NCI-H748 (cell line): Measurements from ENCODE around the gene GABRB1.

ENCODE experiments used
- DNase-seq: peaks from one replicate; lab custom pipeline; 2025; ENCODE audit not compliant: unreplicated experiment; lab: John Stamatoyannopoulos, UW

Gene GABRB1

DNA sequence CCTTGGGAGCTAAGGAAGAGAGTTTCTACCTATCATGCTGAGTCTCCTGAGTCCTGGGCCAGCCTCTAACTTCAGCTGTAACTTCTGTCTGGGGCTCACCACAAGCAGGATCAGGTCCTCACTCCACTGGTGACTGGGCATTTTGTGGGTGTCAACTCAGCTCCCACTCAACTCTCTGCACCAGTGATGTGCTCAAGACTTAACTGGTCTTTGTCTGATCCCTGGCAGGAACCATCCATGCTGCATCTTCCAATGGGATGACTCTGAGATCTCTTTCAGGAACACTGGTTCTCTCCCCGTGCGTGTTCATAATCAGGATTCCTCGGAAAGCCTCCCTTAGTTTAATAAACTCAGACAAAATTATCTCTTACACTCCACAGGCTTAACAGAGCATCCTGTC is 349.8 kb downstream of the GABRB1 start:
- no peak for DNase-seq

DNA sequence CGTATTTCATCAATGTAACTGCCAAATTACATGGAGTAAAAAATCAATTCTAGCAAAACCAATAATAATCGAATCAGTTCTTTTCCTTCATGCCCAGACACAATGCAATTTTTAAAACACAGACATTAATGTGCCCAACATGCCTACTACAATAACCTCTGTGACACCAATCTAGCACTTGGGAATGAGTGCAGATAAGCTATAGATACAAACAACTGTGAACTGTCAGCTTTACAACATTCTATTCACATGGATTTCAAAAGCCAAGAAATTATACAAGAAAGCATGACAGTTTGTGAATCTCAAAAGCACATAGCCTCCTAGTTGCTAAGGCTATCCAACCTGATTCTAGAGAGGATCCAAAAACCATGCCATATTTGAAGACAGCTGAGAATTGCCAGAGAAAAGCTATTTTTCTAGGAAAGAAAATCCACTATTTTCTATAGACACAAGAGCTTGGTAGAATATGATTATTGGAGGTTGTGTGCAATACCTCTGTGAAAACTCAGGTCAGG is 351.5 kb downstream of the GABRB1 start:
- no peak for DNase-seq

DNA sequence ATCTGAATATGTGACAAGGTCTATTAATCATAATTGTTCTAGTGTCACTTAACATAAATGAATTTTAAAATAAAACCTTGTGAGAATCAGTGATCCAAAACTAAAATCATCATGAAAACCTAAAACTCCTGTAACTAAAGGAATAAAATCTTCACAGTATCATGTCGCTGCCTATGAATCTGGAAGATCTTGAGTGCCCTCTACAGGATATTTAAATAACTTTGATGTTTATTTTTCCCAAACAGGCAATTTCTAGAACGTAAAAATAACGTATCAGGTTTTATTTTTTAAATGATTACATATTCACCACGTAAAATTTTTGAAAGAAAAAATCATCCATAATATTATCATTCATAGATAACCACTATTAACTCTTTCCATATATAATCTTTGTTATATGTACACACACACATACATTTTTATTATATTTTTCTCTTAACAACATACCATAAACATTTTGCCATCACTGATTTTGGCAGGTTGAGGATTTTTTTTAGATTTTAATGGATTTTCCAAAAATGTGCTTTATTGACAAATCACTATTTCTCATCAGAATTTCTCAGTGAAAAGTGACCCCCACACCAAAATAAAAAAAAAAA is 352.6 kb downstream of the GABRB1 start:
- DNase-seq, result peak; percentile 34

DNA sequence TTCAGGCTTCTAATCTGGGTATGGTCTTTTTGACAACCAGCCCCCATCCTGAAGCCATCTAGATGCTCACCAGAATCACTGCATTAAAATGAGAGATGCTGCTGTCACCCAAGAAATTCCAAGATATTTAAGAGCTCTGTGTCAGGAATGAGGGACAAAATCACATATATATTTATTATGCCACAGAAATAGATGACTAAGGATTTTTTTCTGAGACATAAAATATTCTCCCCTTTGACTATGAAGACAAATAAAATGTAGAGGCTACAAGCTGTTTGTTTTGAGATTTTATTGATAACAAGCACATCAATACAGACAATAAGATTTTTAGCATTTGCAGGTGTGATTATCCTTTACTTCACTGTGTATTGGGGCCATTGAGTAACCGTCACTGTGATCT is 354.8 kb downstream of the GABRB1 start:
- no peak for DNase-seq

DNA sequence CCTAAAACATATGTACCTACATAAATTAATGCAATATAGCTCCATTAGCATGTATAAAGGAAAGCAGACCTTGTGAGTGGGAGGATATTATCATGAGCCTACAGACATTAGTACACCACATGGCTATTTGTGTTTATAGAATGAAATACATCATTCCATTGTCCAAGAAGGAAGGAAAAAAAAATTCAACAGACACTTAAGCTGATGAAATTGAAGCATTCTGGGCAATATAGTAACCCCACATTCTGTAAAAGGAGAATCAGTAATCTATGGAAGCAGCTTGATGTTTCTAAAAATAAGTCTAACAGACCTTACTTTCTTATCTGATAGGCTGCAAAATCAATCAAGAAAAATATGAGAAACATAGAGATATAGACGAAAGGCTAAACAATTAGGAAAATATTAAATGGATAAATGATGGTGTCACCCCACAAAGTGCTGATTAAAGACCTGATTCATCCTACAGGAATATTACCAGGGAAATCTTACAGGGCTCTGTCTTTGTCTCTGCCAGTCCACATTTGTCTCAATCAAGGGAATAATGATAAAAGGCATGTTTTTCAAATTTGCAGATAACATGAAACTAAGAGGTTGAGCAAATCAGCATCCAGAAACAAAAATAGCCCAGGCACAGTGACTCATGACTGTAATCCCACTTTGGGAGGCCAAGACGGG is 355.3 kb downstream of the GABRB1 start:
- no peak for DNase-seq

DNA sequence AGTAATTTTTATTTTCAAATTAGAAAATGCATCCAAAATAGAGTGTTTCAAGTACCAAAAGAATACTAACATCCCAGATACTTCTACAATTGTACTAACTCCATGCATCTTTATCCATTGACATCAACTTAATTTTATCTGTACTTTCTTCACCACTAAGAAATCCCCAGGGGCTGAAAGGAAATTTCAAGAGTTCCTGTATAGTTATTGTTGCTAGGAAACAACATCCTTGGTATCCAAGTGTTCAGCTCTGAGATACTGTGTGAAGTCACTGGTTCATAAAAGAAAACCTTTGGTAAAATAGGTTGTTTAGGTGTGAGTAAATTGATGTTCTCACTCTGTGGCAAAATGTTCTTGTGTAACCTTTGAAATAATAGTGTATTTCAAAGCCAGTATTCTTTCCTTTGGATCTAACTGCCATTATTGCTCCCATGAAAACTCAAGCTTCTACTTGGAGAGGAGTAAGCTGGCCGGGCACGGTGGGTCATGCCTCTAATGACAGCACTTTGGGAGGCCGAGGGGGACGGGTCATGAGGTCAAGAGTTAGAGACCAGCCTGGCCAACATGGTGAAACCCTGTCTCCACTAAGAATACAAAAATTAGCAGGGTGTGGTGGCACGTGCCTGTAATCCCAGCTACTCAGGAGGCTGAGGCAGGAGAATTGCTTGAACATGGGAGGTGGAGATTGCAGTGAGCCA is 359.2 kb downstream of the GABRB1 start:
- no peak for DNase-seq

DNA sequence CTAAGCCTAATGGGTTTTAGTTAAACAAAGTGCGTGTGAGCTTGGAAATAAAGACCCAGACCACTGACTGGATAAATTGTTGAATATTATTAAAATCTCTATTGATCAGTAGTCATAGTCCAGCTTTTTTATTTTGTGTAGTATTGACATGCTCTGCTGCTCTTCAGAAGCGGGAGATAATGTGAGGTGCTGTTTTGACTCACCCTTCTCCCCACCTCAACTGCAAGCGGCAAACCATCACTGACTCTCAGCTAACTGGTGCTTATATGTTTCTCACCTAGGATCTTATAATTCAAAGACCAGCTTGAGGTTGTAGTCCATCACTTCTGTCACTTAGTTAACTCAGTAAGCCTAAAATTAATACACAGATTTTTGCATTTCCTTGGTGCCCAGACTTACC is 359.9 kb downstream of the GABRB1 start:
- DNase-seq, result no peak

DNA sequence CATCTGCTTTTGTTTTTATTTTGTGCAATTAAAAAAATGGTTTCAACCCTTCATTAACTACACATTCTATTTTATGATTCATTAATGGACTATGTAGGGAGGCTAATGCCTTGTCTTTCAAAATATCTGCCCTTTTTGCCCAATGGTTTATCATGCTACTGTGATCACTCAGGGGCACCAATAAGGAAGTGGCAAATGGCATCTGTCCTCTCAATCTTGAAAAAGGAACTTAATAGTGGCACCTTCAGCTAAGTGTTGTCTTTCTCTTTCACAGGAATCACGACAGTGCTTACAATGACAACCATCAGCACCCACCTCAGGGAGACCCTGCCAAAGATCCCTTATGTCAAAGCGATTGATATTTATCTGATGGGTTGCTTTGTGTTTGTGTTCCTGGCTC is 375.0 kb downstream of the GABRB1 start:
- no peak for DNase-seq

DNA sequence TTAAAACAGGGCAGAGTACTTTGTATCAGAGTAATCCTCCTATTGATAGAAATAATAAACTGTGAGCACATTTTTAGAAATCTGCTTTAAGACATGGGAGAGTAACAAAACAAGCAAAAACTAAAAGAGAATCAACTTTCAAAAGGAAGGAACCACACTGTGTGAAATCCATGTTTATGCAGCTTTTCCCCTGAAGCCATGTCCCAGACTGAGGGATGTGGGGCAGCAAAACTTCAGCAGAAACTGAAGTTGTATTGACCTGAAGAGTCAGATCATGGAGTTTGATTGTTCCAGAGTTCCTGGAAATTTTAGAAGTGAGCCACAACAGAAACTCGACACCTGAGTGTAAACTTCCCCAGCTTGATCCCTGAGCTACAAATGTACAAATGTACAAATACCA is 378.9 kb downstream of the GABRB1 start:
- no peak for DNase-seq

DNA sequence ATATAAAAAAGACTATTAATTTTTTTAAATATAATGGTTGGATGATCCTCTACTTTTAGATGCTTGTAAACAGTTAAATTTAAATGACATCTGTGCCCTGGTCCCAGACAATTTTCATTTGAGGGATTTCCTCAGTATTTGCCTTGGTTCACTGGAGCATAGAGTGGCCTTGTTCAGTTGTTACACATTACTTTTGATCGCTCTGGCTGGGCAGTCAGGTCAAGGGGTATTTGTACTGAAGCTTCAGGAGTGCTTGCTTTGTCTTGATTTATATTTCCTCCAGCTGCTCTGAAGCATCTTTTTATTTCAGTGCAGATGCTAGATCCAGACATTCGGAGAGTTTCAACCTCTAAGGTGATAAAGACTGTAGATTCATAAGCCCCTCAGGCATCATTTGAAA is 382.2 kb downstream of the GABRB1 start:
- DNase-seq, result no peak

DNA sequence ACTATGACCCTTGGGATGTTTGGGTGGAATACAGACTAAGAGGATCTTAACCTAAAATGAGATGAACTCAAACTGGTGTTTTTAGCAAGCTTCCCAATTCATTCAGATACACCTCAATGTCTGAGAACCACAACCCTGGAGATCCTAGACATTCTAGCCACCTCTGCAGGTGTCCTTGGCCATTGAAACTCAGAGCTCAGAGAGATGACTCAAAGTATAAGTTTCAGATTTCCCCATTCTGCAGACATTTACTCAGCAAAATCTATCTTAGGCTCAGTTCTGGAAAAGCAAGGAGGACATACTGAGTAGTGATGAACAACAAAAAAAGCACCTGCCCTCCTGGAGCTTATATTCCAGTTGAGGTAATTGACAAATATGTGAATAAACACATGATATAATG is 384.4 kb downstream of the GABRB1 start:
- DNase-seq, result no peak

DNA sequence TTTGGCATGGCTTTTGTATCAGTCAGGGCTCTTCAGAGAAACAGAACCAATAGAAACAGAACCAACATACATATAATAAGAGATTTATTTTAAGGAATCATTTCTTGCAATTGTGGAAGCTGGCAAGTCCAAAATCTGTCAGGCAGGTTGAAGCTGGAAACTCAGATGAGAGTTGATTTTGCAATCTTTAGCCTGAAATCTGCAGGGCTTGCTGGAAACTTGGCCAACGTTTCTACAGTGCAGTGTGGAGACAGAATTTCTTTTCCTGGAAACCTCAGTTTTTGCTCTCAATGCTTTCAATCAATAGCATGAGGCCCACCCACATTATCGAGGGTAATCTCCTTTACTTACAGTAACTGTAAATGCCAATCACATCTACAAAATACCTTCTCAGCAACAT is 386.8 kb downstream of the GABRB1 start:
- DNase-seq, result no peak

DNA sequence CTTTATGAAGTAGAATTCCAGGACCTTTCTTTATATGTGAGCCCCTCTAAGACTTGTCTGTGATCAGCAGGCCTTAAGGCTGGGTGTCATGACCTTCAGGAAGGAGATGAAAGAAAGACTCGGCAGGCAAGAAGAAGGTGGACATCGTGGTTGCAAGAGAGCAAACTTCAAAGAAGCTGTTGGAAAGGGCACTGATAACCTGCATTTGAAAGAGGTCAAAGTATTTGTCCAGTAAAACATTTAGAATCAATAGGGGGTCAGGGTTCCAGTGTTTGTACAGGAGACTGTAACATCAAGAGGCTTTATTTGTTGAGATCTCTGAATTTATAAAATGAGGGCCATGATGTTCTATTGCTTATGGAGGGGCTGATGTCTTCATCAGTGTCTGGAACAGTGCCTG is 387.9 kb downstream of the GABRB1 start:
- no peak for DNase-seq

DNA sequence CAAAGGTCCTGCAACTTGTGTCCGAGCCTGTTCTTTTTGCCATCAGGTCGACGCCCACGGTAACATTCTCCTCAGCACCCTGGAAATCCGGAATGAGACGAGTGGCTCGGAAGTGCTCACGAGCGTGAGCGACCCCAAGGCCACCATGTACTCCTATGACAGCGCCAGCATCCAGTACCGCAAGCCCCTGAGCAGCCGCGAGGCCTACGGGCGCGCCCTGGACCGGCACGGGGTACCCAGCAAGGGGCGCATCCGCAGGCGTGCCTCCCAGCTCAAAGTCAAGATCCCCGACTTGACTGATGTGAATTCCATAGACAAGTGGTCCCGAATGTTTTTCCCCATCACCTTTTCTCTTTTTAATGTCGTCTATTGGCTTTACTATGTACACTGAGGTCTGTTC is 394.3 kb downstream of the GABRB1 start:
- DNase-seq, result no peak

DNA sequence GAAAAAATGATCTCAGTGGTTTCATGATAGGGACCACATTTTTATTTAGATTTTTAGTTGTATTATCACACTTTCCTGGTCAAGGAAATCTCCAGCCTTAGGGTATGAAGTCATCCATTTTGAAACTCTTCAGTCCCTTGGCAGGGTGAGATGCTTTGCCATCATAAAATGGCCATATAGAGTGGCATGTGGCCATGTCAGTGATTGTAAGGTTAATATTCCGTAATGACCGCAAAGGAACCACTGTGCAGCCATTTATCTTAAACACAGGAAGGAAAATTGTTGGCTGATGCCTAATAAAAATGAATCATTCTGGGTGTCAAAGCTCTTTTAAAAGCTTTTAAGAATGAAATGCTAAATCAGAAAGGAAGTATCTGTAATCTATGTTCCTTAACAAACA is 396.6 kb downstream of the GABRB1 start:
- no peak for DNase-seq

DNA sequence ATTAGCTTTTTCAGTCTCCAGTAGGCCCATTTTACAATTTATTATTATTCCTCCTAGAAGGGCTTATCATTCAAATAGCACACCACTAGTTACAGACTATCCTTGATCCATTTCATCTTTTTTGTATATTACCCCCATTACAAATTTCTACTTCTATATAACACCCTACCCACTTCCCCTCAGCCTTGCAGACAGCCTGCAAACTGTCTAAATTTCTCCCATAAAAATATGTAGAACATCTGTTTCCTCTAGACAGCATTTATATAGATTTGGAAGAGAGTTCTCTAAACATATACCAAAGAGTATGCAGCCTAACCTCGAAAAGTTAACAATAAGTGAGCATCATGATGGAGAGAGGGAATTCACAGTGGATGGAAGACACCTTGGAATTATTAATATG is 401.4 kb downstream of the GABRB1 start:
- DNase-seq, result no peak

DNA sequence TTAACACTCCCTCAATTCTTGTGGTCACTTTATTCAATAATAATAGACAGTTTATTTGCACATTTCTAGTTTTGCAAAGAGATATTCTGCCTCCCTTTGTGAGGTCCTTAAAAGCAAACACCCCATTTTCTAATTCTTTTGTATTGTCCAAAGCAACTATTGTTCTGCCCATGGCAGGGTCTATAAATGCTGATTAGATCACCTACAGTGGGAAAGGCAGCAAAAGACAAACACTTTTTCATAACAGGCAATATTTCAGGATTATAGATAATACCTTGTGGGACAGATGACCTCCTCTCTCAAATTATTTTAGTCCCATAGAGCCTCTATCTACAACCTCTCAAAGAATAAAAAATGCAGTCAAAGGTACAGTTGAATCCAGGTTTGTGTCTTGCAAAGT is 403.6 kb downstream of the GABRB1 start:
- DNase-seq, result peak; percentile 47

DNA sequence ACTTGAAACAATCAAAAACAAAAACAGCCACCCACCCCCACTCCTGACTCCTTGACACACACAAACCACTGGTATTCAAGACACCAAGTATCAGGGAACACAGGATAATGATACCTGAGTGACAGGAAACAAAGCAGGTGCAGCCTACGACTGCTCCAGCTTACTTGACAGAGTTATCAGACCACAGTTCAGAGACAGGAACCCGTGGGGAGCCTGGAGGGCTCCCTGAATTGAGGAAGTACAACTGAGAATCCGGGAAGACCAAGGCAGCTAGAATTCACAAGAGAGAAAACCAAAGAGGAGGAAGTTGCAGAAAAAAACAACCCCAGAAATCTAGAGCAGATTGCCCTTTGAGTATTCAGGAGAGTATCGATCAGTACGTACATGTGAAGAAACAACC is 411.6 kb downstream of the GABRB1 start:
- no peak for DNase-seq

DNA sequence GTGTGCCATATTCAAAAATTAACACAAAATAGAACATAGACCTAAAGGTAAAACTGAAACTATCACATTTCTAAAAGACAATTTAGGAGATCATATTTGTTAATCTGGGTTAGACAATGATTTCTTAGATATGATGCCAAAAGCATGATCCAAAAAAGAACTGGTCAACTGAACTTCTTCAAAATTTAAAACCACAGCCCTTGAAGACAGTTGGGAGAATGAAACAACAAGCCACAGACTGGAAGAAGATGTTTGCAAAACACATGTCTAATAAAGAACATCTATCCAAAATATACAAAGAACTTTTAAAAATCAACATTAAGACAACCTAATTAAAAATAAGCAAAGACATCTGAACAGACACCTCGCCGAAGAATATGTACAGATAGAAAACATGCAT is 412.7 kb downstream of the GABRB1 start:
- no peak for DNase-seq

DNA sequence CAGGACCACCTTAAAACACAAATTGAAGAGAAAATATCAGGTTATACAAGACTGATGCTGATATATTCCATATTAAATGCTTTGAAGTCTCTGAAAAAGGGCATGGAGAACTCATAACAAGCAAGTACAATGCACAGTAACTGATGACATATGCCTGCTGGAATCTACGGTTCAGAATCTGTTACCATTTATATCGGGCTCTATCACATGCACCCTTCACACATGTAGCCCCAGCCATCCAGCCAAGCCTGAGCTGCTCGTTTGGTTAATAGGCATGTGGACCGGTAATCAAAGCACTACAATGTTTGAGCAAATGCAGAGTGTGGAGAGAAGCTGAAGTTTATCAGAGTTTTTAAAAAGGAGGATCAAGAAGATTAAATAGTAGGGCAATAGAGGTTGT is 420.3 kb downstream of the GABRB1 start:
- no peak for DNase-seq

DNA sequence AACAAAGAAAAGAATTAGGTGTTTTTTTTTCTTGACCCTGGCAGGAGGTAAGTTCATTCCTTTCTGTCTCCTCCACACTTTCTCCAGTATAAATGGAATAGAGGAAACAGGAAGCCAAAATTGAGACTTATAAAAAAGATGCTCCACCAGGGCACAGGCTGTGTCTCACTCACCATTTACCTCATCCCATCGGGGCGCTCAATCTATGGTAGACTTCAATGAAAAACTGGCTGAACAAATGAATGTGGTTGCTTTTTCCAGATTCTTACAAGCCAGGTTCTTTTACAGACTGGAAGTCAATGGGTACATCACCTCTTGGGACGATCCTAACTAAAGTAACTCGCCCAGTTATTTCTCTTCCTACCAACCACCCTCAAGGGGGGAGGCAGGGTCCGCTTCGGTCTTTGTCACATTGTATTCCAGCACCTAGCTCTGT is 431.4 kb downstream of the GABRB1 start:
- no peak for DNase-seq

DNA sequence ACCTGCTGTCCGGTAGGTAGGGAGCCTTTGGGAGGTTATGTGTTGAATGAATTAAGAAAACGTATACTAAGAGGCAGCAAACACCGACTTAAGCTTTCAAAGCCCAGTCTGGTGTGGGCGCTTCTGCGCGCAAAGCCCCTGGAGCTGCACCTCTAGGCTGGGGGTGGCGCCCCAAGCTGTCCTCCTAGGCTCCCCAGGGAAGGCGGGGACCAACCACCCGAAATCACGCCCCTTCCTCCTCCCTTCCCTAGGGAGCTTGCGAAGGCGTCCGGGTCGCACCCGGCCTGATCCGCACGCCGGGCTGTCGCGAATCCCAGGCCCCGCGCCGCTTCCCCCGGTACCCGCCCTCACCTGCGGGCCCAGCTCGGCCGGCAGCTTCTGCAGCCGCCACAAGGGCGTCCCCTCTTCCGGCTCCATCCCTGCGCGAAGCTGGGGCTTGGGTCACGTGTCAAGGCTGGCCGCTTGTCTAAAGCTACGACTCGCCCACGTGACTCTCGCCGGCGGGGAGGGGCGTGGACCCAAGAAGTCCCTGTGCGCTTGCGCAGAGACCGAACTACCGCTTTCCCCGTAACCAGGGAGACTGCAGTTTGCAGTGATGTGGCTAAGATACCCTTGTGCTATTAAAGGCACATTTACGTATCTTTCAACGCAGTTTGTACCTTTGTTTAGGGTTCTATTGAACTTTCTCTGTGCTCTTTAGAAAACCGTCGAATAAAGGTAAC is 432.0 kb downstream of the GABRB1 start, which contains the start of gene COMMD8:
TSS of gene COMMD8 (minus strand) at position 468 of the 722 bp plus-strand sequence. CDS start at position 417, 51 bp downstream.
- DNase-seq, result peak; percentile 97
